GM19397 (cell line): ENCODE results near the gene EEF2.

Source experiments
- ATAC-seq: cut with Tn5 transposase; IDR thresholded peaks from one replicate; pipeline ENCODE4 v1.9.1; 2021; ENCODE audit warnings: mild to moderate bottlenecking, moderate library complexity; ENCODE audit not compliant: unreplicated experiment

The EEF2 gene

GRCh38 chr19:3986260-3987041 is 1.2 kb upstream of the EEF2 start:
- ATAC-seq, result no peak

- ATAC-seq, result no peak
Observed at GRCh38 chr19:3985643-3986259, 488 bp upstream of the EEF2 start.

- ATAC-seq, result no peak
Observed at GRCh38 chr19:3984584-3984907, 717 bp downstream of the EEF2 start.

GRCh38 chr19:3983936-3984583 is 1.2 kb downstream of the EEF2 start:
- no peak for ATAC-seq

- ATAC-seq, result no peak
Observed at GRCh38 chr19:3983542-3983914, 1.7 kb downstream of the EEF2 start.

GRCh38 chr19:3982701-3983541 is 2.3 kb downstream of the EEF2 start:
- ATAC-seq, result no peak

GRCh38 chr19:3981736-3982681 is 3.3 kb downstream of the EEF2 start:
- no peak for ATAC-seq

- ATAC-seq, result no peak
Observed at GRCh38 chr19:3981373-3981735, 3.9 kb downstream of the EEF2 start.

GRCh38 chr19:3980353-3981251 is 4.7 kb downstream of the EEF2 start:
- ATAC-seq, result no peak

- ATAC-seq, result no peak
Observed at GRCh38 chr19:3979674-3980352, 5.5 kb downstream of the EEF2 start.

GRCh38 chr19:3979289-3979673 is 6.0 kb downstream of the EEF2 start:
- ATAC-seq, result no peak

GRCh38 chr19:3978145-3978544 is 7.1 kb downstream of the EEF2 start:
- no peak for ATAC-seq

GRCh38 chr19:3977242-3978143 is 7.8 kb downstream of the EEF2 start:
- ATAC-seq, result no peak

- no peak for ATAC-seq
Observed at GRCh38 chr19:3976495-3977241, 8.6 kb downstream of the EEF2 start.

GRCh38 chr19:3975637-3976087 is 9.6 kb downstream of the EEF2 start:
- ATAC-seq, result no peak

GRCh38 chr19:3975144-3975543 is 10.1 kb downstream of the EEF2 start:
- ATAC-seq, result no peak
